Gastroesophageal sphincter (tissue), 4 donors: Measurements from ENCODE around the gene C12orf57. TPM values are rescaled to one million over a fixed set of nuclear protein-coding genes. Genes with fewer than 3 reads are reported as not detected.
"Not testable (repeated sequence)": the region's sequence is repeated elsewhere in the genome, so short reads cannot be mapped to it uniquely, and the experiment has no call there.

ENCODE experiments used
- ATAC-seq: fragments of 150-250 bp; one replicate; pipeline ENCODE4 v1.9.1; 2016; ENCODE audit warnings: mild to moderate bottlenecking, moderate library complexity
- H3K27ac ChIP-seq, 4 donors: fragments of 200-600 bp; sonication (generic) in 3 of 4; 1 replicate in 3 of 4; 2 replicates in 1 of 4; pipeline ENCODE4 v1.5.1; 2016 to 2019
- H3K27me3 ChIP-seq: fragments of 200-600 bp; sonication (generic); one replicate; pipeline ENCODE4 v1.5.1; 2019
- H3K36me3 ChIP-seq, 2 donors: fragments of 200-600 bp; sonication (generic); one replicate each; pipeline ENCODE4 v1.5.1; 2019; ENCODE audit warnings: control low read depth in 1 of 2
- H3K4me1 ChIP-seq, 3 donors: fragments of 200-600 bp; sonication (generic); 1 replicate in 2 of 3; 2 replicates in 1 of 3; pipeline ENCODE4 v1.5.1; 2016 to 2019; ENCODE audit warnings: control low read depth in 2 of 3
- H3K4me3 ChIP-seq, 2 donors: fragments of 200-600 bp; sonication (generic); one replicate each; pipeline ENCODE4 v1.5.1; 2019; ENCODE audit warnings: mild to moderate bottlenecking in 1 of 2, moderate library complexity in 1 of 2
- H3K9me3 ChIP-seq, 3 donors: fragments of 200-600 bp; sonication (generic); one replicate each; pipeline ENCODE4 v1.5.1; 2017 to 2019; ENCODE audit warnings: control low read depth in 2 of 3
- CTCF ChIP-seq, 4 experiments: fragments of 200-600 bp in 2 of 4; fragments of 450-650 bp in 2 of 4; sonication (generic) in 1 of 4; IDR thresholded peaks; one replicate each; pipeline ENCODE4 v1.5.1; 2017 to 2019; ENCODE audit warnings: antibody characterized with exemption in 4 of 4, mild to moderate bottlenecking in 2 of 4, moderate library complexity in 2 of 4
- EP300 ChIP-seq: sonication (generic); formaldehyde crosslinking; IDR thresholded peaks from one replicate; pipeline ENCODE4 v1.6.1; 2017; ENCODE audit warnings: antibody characterized with exemption, mild to moderate bottlenecking
- POLR2A ChIP-seq, 2 donors: fragments of 450-650 bp; IDR thresholded peaks; one replicate each; pipeline ENCODE4 v1.6.1; 2017; ENCODE audit warnings: antibody characterized with exemption in 2 of 2, mild to moderate bottlenecking in 2 of 2, moderate library complexity in 1 of 2
- POLR2AphosphoS5 ChIP-seq: sonication (generic); formaldehyde crosslinking; IDR thresholded peaks from one replicate; pipeline ENCODE4 v1.6.1; 2017; ENCODE audit warnings: antibody characterized with exemption
- WGBS, 2 donors: methylation state at CpG; one replicate each; pipeline ENCODE4 v1.1.5; 2018; ENCODE audit warnings: low coverage in 1 of 2; 5-methylcytosine and 5-hydroxymethylcytosine counted together
- total RNA-seq, 4 donors: library from RNA; depleted of rRNA; stranded (reverse); fragments of >200 nt; gene quantifications; one replicate each; pipeline ENCODE4 v1.1.0, GENCODE V29; 2016

The C12orf57 gene
- total RNA-seq, 4 donors from 2014 or later: 172 to 521 (median 367) TPM

- TF ChIP-seq CTCF (IDR thresholded peaks at IDR 0.05) (no peak), EP300 (no peak), POLR2A (IDR thresholded peaks at IDR 0.05) (no peak), POLR2AphosphoS5 (no peak)
These were observed 43.8 kb upstream of the C12orf57 start for GRCh38 chr12:6899837-6900519.

GRCh38 chr12:6902448-6902847 lies 41.4 kb upstream of the C12orf57 start:
- no peaks in the 10 kb centered on the region for H3K27me3 ChIP-seq
- ATAC-seq: no peak
- H3K9me3 ChIP-seq: no peaks in the 10 kb centered on the region
- peaks cover 0 to 17% of the 10 kb centered on the region in 2 donors for H3K36me3 ChIP-seq
- no peak overlapping the region for H3K4me3 ChIP-seq
- WGBS, 2 donors: 74 to 83% methylated on average over 3 to 4 of the region's 4 CpGs
- no peak for TF ChIP-seq CTCF (IDR thresholded peaks at IDR 0.05)
- TF ChIP-seq POLR2AphosphoS5: no peak
- TF ChIP-seq EP300: no peak
- TF ChIP-seq POLR2A (IDR thresholded peaks at IDR 0.05): no peak
- peaks cover 0 to 16% (median 3%) of the 10 kb centered on the region in 3 donors for H3K4me1 ChIP-seq
- H3K27ac ChIP-seq: no peak overlapping the region

More at GRCh38 chr12:6899837-6900519, 43.8 kb upstream of the C12orf57 start:
- no peak overlapping the region for H3K27ac ChIP-seq
- no peak for ATAC-seq
- no peak overlapping the region for H3K4me3 ChIP-seq
- H3K9me3 ChIP-seq: no peaks in the 10 kb centered on the region
- 43 to 58% methylated on average over 8 of the region's 10 CpGs for WGBS, 2 donors
- H3K4me1 ChIP-seq: peaks cover 0 to 8% (median 3%) of the 10 kb centered on the region in 3 donors
- H3K36me3 ChIP-seq: no peaks in the 10 kb centered on the region
- H3K27me3 ChIP-seq: no peaks in the 10 kb centered on the region

- no peaks in the 10 kb centered on the region for H3K9me3 ChIP-seq
- peaks cover 0 to 16% (median 3%) of the 10 kb centered on the region in 3 donors for H3K4me1 ChIP-seq
- TF ChIP-seq EP300: no peak
- no peak for TF ChIP-seq CTCF (IDR thresholded peaks at IDR 0.05)
- no peak for TF ChIP-seq POLR2AphosphoS5
- TF ChIP-seq POLR2A (IDR thresholded peaks at IDR 0.05): no peak
- H3K27me3 ChIP-seq: no peaks in the 10 kb centered on the region
- H3K27ac ChIP-seq: peak overlapping the region in 1 of 4 donors; percentile 77
- no peak for ATAC-seq
- WGBS, 2 donors: 70 to 86% methylated on average over 1 of the region's 1 CpG
- H3K36me3 ChIP-seq: peaks cover 0 to 24% of the 10 kb centered on the region in 2 donors
- no peak overlapping the region for H3K4me3 ChIP-seq
These were observed 40.1 kb upstream of the C12orf57 start for GRCh38 chr12:6903722-6904121.

- Histone ChIP-seq H3K9me3 (no peaks in the 10 kb centered on the region), H3K27me3 (no peaks in the 10 kb centered on the region), H3K4me1 (peaks cover 0 to 16% (median 3%) of the 10 kb centered on the region in 3 donors), H3K4me3 (peak within 1 kb of the TSS; percentile 73 to 89), H3K36me3 (peaks cover 0 to 24% of the 10 kb centered on the region in 2 donors), H3K27ac (peak within 1 kb of the TSS; percentile 48 to 88 (median 80))
- TF ChIP-seq POLR2A (IDR thresholded peaks at IDR 0.05) (peak; percentile 21 to 47), POLR2AphosphoS5 (peak; percentile 63), EP300 (no peak)
- 6 to 10% methylated on average over 16 to 24 of the region's 34 CpGs for WGBS, 2 donors
- peak; percentile 98 for ATAC-seq
These were observed 39.2 kb upstream of the C12orf57 start, which contains the start of gene LRRC23 for GRCh38 chr12:6904280-6905276. Gene LRRC23, plus strand, starts transcription at chr12:6904822. Its CDS starts 812 bp downstream, at chr12:6905634.

GRCh38 chr12:6905414-6906040 lies 38.3 kb upstream of the C12orf57 start:
- Histone ChIP-seq H3K9me3 (no peaks in the 10 kb centered on the region), H3K36me3 (peaks cover 0 to 24% of the 10 kb centered on the region in 2 donors), H3K27ac (peak overlapping the region in 3 of 4 donors; percentile 77 to 88 (median 84)), H3K4me3 (peak overlapping the region in 1 of 2 donors; percentile 73), H3K27me3 (no peaks in the 10 kb centered on the region), H3K4me1 (peaks cover 0 to 16% (median 3%) of the 10 kb centered on the region in 3 donors)
- no peak for ATAC-seq
- TF ChIP-seq POLR2A (IDR thresholded peaks at IDR 0.05) (no peak), POLR2AphosphoS5 (no peak), EP300 (no peak), CTCF (IDR thresholded peaks at IDR 0.05) (no peak)
- 61 to 73% methylated on average over 2 to 4 of the region's 5 CpGs for WGBS, 2 donors

GRCh38 chr12:6908141-6908540 lies 35.7 kb upstream of the C12orf57 start:
- WGBS, 2 donors: 100% methylated on average over 1 of the region's 11 CpGs; no CpG with 5 or more reads in 1 of the 2 donors
- Histone ChIP-seq H3K36me3 (peaks cover 0 to 24% of the 10 kb centered on the region in 2 donors), H3K4me1 (peaks cover 0 to 16% (median 3%) of the 10 kb centered on the region in 3 donors)
- ATAC-seq, H3K27ac ChIP-seq, H3K9me3 ChIP-seq, H3K4me3 ChIP-seq, H3K27me3 ChIP-seq: not testable (repeated sequence)
